GM12864 (cell line): ENCODE measurements around the gene TPI1.
"Not testable (repeated sequence)": the region's sequence is repeated elsewhere in the genome, so short reads cannot be mapped to it uniquely, and the experiment has no call there.

Experiments used
- DNase-seq: peaks from one replicate; pipeline ENCODE4 v3.0.0-alpha.2; 2011; ENCODE audit warnings: low read depth
- H3K4me3 ChIP-seq: 2 replicates; pipeline ENCODE4 v1.5.1; 2011; ENCODE audit warnings: mild to moderate bottlenecking, low read depth, low read length, control low read depth
- TF ChIP-seq, protein P1 (sequence below): IDR thresholded peaks from 2 replicates; pipeline ENCODE4 v1.5.1; 2011; ENCODE audit warnings: low read depth, mild to moderate bottlenecking, moderate library complexity, low read length, control low read depth, inconsistent platforms; ENCODE audit errors: missing control alignments

Gene TPI1

DNA sequence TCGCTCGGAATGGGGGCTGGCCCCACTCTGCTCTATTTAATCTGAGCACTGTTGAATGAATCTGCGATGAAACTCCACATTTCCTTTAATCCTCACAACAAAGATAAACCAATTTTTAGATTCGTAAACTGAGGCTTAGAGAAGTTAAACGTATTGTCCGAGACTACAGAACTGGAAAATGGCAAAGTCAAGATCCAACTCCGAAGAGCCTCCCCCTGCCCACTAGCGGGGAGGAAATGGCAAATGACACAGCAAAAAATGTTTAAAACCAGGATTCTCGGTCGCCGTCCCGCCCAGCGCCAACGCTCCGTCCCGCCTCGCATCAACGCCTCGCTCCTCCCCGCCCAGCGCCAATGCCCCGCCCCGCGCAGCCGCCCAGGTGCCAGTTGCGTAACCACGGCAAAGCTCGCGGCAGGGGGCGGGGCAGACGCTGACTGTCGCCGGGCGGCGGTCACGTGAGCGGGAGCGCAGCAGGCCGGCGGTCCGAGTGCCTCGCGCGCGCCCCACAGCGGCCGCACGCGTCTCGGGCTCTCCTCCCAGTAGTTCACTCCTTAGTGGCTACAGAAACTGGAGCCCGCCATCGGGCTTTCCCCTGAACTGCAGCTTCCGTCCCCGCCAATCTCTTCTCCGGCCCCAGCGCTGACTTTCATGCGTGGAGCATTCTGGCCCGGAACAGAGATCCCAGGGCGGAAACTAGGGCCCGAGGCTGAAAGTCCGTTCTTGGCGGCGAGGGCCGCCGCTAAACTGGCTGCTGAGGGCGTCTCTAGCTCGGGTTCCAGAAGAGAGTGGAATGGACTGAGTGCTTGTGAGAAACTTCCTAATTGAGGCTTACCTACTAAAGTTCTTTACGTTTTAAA is 23.7 kb downstream of the TPI1 start:
- DNase-seq = peak; percentile 83
- TF ChIP-seq, protein P1, sequence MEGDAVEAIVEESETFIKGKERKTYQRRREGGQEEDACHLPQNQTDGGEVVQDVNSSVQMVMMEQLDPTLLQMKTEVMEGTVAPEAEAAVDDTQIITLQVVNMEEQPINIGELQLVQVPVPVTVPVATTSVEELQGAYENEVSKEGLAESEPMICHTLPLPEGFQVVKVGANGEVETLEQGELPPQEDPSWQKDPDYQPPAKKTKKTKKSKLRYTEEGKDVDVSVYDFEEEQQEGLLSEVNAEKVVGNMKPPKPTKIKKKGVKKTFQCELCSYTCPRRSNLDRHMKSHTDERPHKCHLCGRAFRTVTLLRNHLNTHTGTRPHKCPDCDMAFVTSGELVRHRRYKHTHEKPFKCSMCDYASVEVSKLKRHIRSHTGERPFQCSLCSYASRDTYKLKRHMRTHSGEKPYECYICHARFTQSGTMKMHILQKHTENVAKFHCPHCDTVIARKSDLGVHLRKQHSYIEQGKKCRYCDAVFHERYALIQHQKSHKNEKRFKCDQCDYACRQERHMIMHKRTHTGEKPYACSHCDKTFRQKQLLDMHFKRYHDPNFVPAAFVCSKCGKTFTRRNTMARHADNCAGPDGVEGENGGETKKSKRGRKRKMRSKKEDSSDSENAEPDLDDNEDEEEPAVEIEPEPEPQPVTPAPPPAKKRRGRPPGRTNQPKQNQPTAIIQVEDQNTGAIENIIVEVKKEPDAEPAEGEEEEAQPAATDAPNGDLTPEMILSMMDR = peak; percentile 77
- H3K4me3 ChIP-seq = peak overlapping the region; percentile 62

DNA sequence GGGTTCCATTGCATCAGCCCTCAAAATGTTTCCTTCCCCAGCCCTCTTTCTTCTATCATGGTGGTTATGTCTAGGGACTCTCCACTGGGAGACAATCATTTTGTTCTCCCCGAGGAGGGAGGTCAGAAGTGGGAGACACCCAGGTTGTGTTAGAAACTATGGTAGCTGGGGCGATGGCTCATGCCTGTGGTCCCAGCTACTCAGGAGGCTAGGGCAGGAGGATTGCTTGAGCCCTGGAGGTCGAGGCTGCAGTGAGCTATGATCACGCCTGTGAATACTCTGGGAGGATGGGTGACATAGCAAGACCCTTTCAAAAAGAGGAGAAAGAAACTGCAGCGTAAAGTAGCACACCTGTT is 24.3 kb downstream of the TPI1 start:
- H3K4me3 ChIP-seq = peak overlapping the region; percentile 62
- no peak for DNase-seq
- TF ChIP-seq, protein P1 = no peak

DNA sequence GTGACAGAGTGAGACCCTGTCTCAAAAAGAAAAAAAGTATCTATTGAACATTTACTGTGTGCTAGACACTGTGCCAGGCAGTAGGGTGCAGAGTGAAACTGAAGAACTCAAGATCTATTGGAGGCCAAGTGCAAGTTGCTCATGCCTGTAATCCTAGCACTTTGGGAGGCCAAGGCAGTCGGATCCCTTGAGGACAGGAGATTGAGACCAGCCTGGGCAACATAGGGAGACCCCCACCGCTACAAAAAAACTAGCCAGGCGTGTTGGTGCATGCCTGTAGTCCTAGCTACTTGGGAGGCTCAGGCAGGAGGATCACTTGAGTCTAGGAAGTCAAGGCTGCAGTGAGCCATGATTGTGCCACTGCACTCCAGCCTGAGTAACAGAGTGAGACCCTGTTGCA is 25.4 kb downstream of the TPI1 start:
- not testable (repeated sequence) for H3K4me3 ChIP-seq, DNase-seq

DNA sequence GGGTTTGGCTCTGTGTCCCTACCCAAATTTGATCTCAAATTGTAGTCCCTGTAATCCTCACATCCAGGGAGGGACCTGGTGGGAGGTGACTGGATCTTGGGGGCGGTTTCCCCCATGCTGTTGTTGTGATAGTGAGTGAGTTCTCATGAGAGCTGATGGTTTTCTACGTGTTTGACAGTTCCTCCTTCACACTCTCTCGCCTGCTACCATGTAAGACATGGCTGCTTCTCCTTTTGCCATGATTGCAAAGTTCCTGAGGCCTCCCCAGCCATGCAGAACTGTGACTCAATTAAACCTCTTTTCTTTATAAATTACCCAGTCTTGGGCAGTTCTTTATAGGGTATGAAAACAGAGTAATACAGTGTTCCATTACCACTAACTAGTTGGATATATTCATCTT is 27.0 kb downstream of the TPI1 start:
- H3K4me3 ChIP-seq = no peak overlapping the region
- TF ChIP-seq, protein P1 = no peak
- DNase-seq = no peak

DNA sequence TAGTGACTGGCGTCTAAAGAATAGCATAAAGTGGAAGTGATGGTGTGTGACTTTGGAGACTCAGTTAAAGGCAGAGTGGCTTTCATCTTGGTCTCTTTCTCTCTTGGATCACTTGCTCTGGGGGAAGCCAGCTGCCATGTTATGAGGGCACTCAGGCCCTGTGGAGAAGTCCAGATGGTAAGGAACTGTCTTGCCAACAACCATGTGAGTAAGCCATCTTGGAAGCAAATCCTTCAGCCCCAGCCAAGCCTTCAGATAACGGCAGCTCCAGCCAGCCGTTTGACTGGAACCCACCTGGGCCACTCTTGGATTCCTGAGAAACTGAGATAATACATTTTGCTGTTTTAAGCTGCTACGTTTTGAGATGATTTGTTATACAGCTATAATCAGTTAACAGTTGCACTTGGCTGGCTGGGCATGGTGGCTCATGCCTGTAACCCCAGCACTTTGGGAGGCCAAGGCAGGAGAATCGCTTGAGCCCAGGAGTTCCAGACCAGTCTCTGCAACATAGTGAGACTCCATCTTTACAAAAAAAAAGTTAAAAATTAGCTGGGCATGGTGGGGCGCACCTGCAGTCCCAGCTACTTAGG is 29.6 kb downstream of the TPI1 start:
- H3K4me3 ChIP-seq = no peak overlapping the region
- TF ChIP-seq, protein P1 = no peak
- no peak for DNase-seq

DNA sequence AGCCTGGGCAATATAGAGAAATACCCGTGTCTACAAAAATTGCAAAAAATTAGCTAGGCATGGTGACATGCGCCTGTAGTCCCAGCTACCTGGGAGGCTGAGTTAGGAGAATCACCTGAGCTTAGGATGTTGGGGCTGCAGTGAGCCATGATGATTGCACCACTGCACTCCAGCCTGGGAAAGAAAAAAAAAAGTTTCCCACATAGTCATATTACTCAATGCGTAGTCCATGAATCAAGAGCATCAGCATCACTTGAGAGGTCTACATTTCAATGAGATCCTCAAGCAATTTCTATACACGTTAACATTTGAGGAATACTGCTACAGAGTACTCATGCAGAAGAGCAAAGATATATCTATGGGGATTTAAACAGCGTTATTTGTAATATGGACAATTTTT is 32.1 kb downstream of the TPI1 start:
- no peak for DNase-seq
- TF ChIP-seq, protein P1 = no peak
- H3K4me3 ChIP-seq = no peak overlapping the region

DNA sequence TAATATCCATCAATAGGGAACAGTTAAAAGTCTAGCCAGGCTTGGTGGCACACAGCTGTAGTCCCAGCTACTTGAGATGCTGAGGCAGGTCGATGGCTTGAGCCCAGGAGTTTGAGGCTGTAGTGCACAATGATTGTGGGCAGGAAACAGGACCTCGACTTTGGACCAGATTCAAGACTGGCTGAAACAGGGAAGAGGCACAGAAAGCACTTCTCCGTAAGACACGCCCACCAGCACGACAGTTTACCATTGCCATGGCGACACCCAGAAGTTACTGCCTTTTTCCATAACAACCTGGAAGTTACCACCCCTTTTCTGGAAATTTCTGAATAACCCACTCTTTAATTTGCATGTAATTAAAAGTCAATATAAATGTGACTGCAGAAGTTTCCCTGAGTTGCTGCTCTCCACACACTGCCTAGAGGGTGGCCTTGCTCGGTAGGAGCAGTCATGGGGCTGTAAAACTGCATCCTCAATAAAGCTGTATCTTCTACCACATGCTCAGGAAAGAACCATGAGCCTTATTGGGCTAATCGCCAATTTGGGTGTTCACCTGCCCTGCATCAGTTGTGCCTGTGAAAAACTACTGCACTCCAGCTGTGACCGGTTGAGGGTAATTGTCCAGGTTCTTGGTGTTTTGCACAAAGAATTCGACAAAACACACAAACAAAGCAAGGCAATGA is 32.6 kb downstream of the TPI1 start:
- TF ChIP-seq, protein P1 = no peak
- H3K4me3 ChIP-seq = no peak overlapping the region
- no peak for DNase-seq
